GM10248 (cell line): Measurements from ENCODE around the gene B4GALT1.

ENCODE experiments used
- CTCF ChIA-PET: fragments of 300-600 bp; sonication (Branson Sonifier 250); formaldehyde crosslinking; extraction: SDS; loops from one replicate; lab custom pipeline; 2021; ENCODE audit warnings: antibody characterized with exemption; lab: Yijun Ruan, JAX
- POLR2A ChIA-PET: fragments of 350-650 bp; sonication (Branson Sonifier 250); formaldehyde crosslinking; extraction: SDS; loops from one replicate; lab custom pipeline; 2020; ENCODE audit warnings: antibody characterized with exemption; lab: Yijun Ruan, JAX
- DNase-seq: peaks from one replicate; pipeline ENCODE4 v3.0.0; 2012; ENCODE audit errors: extremely low spot score
- CTCF ChIP-seq: IDR thresholded peaks from 2 replicates; pipeline ENCODE4 v1.5.1; 2012; ENCODE audit warnings: mild to moderate bottlenecking, low read depth; ENCODE audit errors: extremely low read depth, missing control alignments, control extremely low read depth

The B4GALT1 gene

GRCh38 chr9:33117796-33118195 lies 49.3 kb downstream of the B4GALT1 start:
- no peak for DNase-seq
- ChIA-PET CTCF (interaction anchor here (0.9 to 1.6 kb wide), 3 partner anchors 14 to 109 kb away, joined by 3 to 5 read pairs (median 4); no protein-coding TSS in a partner anchor), POLR2A (interaction anchor here (0.6 kb wide), 1 partner anchor 626 kb away, joined by 3 read pairs; no protein-coding TSS in a partner anchor)
- no peak for TF ChIP-seq CTCF

- ChIA-PET CTCF (interaction anchor here (0.9 to 1.6 kb wide), 3 partner anchors 14 to 109 kb away, joined by 3 to 5 read pairs (median 4); no protein-coding TSS in a partner anchor), POLR2A (interaction anchor here (1.4 kb wide), 1 partner anchor 38 kb away, joined by 4 read pairs; no protein-coding TSS in a partner anchor)
- DNase-seq: no peak
- TF ChIP-seq CTCF: no peak
These were observed 49.8 kb downstream of the B4GALT1 start for GRCh38 chr9:33117306-33117705.

- CTCF ChIA-PET: interaction anchor here (0.9 to 1.7 kb wide), 3 partner anchors 13 to 24 kb away, joined by 3 to 4 read pairs (median 3); no protein-coding TSS in a partner anchor
- POLR2A ChIA-PET: interaction anchor here (1.4 kb wide), 1 partner anchor 39 kb away, joined by 4 read pairs; no protein-coding TSS in a partner anchor
- no peak for DNase-seq
- no peak for TF ChIP-seq CTCF
These were observed 50.3 kb downstream of the B4GALT1 start for GRCh38 chr9:33116860-33117259.

- no peak for DNase-seq
- ChIA-PET POLR2A (no interaction called here), CTCF (interaction anchor here (1.1 to 1.8 kb wide), 2 partner anchors 10 to 12 kb away, joined by 3 to 4 read pairs; no protein-coding TSS in a partner anchor)
- TF ChIP-seq CTCF: no peak
These were observed 52.4 kb downstream of the B4GALT1 start for GRCh38 chr9:33114746-33115145.

- CTCF ChIA-PET: interaction anchor here (1.8 kb wide), 1 partner anchor 11 kb away, joined by 4 read pairs; no protein-coding TSS in a partner anchor
These were observed 53.2 kb downstream of the B4GALT1 start for GRCh38 chr9:33113799-33114547.

GRCh38 chr9:33112094-33112493 lies 55.0 kb downstream of the B4GALT1 start:
- ChIA-PET POLR2A (no interaction called here), CTCF (no interaction called here)
- no peak for TF ChIP-seq CTCF
- DNase-seq: no peak

More at GRCh38 chr9:33113799-33114547, 53.2 kb downstream of the B4GALT1 start:
- POLR2A ChIA-PET: no interaction called here
- TF ChIP-seq CTCF: no peak
- no peak for DNase-seq
